ENCODE data around the gene PPP2R5A.
"Not testable (repeated sequence)": the region's sequence is repeated elsewhere in the genome, so short reads cannot be mapped to it uniquely, and the experiment has no call there.

PPP2R5A gene

DNA sequence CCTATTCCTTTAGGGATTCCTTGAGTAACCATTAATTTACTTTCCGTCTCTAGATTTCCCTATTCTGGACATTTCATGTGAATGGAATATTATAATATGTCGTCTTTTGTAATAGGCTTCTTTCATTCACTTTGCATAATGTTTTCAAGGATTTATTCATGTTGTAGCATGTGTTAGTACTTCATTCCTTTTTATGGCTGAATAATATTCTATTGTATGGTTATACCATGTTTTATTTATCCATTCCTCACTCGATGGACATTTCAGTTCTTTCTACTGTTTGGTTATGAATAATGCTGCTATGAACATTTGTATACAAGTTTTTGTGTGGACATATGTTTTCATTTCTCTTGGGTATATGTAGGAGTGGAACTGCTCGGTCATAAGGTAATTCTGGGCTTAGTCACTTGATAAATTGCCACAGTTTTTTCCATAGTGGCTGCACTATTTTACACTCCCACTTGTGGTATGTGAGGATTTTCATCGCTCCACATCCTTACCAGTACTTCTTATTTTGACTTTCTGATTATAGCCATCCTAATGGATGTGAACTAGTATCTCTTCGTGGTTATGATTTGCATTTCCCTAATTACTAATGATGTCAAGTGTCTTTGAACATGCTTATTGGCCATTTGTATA, 17.7 kb downstream of the PPP2R5A start:
- peaks cover 83% of the 10 kb centered on the region for H3K79me2 ChIP-seq (ENCODE audit: insufficient read depth, low read length)
- no peaks in the 10 kb centered on the region for H3K9me2 ChIP-seq (replicated peaks; ENCODE audit: low read depth, low read length)
- H3K27me3 ChIP-seq (ENCODE audit: insufficient read depth, low read length, poor library complexity, severe bottlenecking), result no peaks in the 10 kb centered on the region
- H3K36me3 ChIP-seq (ENCODE audit: insufficient read depth, low read length), result peaks cover 4% of the 10 kb centered on the region; the same call in 1 of the 2 replicates
- no peak overlapping the region for H3K9ac ChIP-seq (ENCODE audit: low read depth, low read length, poor library complexity, severe bottlenecking)
- TF ChIP-seq, protein P1, sequence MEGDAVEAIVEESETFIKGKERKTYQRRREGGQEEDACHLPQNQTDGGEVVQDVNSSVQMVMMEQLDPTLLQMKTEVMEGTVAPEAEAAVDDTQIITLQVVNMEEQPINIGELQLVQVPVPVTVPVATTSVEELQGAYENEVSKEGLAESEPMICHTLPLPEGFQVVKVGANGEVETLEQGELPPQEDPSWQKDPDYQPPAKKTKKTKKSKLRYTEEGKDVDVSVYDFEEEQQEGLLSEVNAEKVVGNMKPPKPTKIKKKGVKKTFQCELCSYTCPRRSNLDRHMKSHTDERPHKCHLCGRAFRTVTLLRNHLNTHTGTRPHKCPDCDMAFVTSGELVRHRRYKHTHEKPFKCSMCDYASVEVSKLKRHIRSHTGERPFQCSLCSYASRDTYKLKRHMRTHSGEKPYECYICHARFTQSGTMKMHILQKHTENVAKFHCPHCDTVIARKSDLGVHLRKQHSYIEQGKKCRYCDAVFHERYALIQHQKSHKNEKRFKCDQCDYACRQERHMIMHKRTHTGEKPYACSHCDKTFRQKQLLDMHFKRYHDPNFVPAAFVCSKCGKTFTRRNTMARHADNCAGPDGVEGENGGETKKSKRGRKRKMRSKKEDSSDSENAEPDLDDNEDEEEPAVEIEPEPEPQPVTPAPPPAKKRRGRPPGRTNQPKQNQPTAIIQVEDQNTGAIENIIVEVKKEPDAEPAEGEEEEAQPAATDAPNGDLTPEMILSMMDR (conservative IDR thresholded peaks at IDR 0.05; ENCODE audit: low read length), result no peak
- H3K9me3 ChIP-seq (ENCODE audit: insufficient read depth, low read depth, low read length), result no peaks in the 10 kb centered on the region
- no peaks in the 10 kb centered on the region for H3F3A ChIP-seq (ENCODE audit: low read depth)
- no peak overlapping the region for H2AFZ ChIP-seq (ENCODE audit: low read length)
- peaks cover 48% of the 10 kb centered on the region for H4K20me1 ChIP-seq (ENCODE audit: insufficient read depth, low read length, poor library complexity, severe bottlenecking)
- H3K4me2 ChIP-seq (ENCODE audit: low read depth, low read length, poor library complexity, severe bottlenecking), result no peak overlapping the region
- peaks cover 5% of the 10 kb centered on the region for H3K4me1 ChIP-seq (ENCODE audit: insufficient read depth, low read length, poor library complexity, severe bottlenecking)
- no peak overlapping the region for H3K4me3 ChIP-seq (ENCODE audit: low read length, poor library complexity, severe bottlenecking)

DNA sequence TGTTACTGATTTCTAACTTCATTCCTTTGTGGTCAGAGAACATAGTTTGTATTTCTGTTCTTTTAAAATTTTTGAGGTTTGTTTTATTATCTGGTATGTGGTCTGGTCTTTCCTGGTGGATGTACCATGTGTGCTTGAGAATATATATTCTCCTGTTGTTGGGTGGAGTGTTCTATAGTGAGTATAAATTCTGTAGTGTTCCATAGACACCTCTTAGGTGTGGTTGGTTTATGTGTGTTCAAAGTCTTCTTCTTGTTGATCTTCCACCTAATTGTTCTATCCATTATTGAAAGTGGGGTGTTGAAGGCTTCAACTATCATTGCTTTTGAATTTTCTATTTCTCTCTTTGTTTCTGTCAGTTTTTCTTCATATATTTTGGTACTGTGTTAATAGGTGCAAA, 20.1 kb downstream of the PPP2R5A start:
- Histone ChIP-seq H3K9me3 (ENCODE audit: insufficient read depth, low read depth, low read length) (no peaks in the 10 kb centered on the region), H3K4me2 (ENCODE audit: low read depth, low read length, poor library complexity, severe bottlenecking) (no peak overlapping the region), H3K36me3 (ENCODE audit: insufficient read depth, low read length) (peaks cover 24% of the 10 kb centered on the region; the same call in 1 of the 2 replicates), H3K9ac (ENCODE audit: low read depth, low read length, poor library complexity, severe bottlenecking) (no peak overlapping the region), H3F3A (ENCODE audit: low read depth) (no peaks in the 10 kb centered on the region), H3K27me3 (ENCODE audit: insufficient read depth, low read length, poor library complexity, severe bottlenecking) (no peaks in the 10 kb centered on the region), H4K20me1 (ENCODE audit: insufficient read depth, low read length, poor library complexity, severe bottlenecking) (peaks cover 49% of the 10 kb centered on the region), H3K4me3 (ENCODE audit: low read length, poor library complexity, severe bottlenecking) (no peak overlapping the region), H3K4me1 (ENCODE audit: insufficient read depth, low read length, poor library complexity, severe bottlenecking) (peaks cover 5% of the 10 kb centered on the region), H3K9me2 (replicated peaks; ENCODE audit: low read depth, low read length) (no peaks in the 10 kb centered on the region), H3K79me2 (ENCODE audit: insufficient read depth, low read length) (peaks cover 95% of the 10 kb centered on the region), H2AFZ (ENCODE audit: low read length) (no peak overlapping the region)
- TF ChIP-seq, protein P1 (conservative IDR thresholded peaks at IDR 0.05; ENCODE audit: low read length), result no peak
- no peak for TF ChIP-seq EZH2phosphoT487 (IDR thresholded peaks at IDR 0.05; ENCODE audit: borderline replicate concordance)

DNA sequence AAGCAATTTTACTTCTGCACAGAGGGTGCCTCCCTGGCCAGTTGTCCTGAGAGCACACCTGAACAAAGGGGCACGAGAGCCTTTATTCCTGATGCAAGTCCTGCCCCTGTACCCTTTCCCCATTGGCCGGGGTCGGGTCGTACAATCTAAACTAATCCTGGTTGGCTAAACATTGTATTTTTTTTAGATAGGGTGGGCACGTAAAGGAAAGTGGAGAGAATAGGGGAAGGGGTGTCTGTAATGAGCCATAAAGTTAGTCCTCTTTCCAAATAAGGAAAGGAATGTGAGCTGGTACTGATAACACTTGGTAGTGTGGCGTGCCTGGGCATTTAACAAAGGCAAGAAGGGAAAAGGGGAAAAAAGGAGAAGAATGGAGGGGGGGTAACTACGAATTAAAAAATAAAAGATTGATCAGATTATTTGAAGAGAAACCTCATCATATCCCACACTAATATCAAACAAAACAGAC, 20.8 kb downstream of the PPP2R5A start:
- H3K9me3 ChIP-seq (ENCODE audit: insufficient read depth, low read depth, low read length); H3K27me3 ChIP-seq (ENCODE audit: insufficient read depth, low read length, poor library complexity, severe bottlenecking); H3K4me2 ChIP-seq (ENCODE audit: low read depth, low read length, poor library complexity, severe bottlenecking); H3K9me2 ChIP-seq (replicated peaks; ENCODE audit: low read depth, low read length); H2AFZ ChIP-seq (ENCODE audit: low read length); H3K4me1 ChIP-seq (ENCODE audit: insufficient read depth, low read length, poor library complexity, severe bottlenecking); H3F3A ChIP-seq (ENCODE audit: low read depth); H3K4me3 ChIP-seq (ENCODE audit: low read length, poor library complexity, severe bottlenecking); H3K9ac ChIP-seq (ENCODE audit: low read depth, low read length, poor library complexity, severe bottlenecking): not testable (repeated sequence)
- H4K20me1 ChIP-seq (ENCODE audit: insufficient read depth, low read length, poor library complexity, severe bottlenecking), result peaks cover 49% of the 10 kb centered on the region
- peaks cover 95% of the 10 kb centered on the region for H3K79me2 ChIP-seq (ENCODE audit: insufficient read depth, low read length)
- peaks cover 28% of the 10 kb centered on the region; the same call in 1 of the 2 replicates for H3K36me3 ChIP-seq (ENCODE audit: insufficient read depth, low read length)

GRCh38 chr1:212309967-212310366, 24.8 kb downstream of the PPP2R5A start:
- no peak overlapping the region for H2AFZ ChIP-seq (ENCODE audit: low read length)
- H3K4me2 ChIP-seq (ENCODE audit: low read depth, low read length, poor library complexity, severe bottlenecking), result no peak overlapping the region

More at GRCh38 chr1:212309967-212310366, 24.8 kb downstream of the PPP2R5A start:
- TF ChIP-seq EZH2phosphoT487 (IDR thresholded peaks at IDR 0.05; ENCODE audit: borderline replicate concordance), result no peak
- TF ChIP-seq, protein P1 (conservative IDR thresholded peaks at IDR 0.05; ENCODE audit: low read length), result no peak
- Histone ChIP-seq H3K27me3 (ENCODE audit: insufficient read depth, low read length, poor library complexity, severe bottlenecking) (no peaks in the 10 kb centered on the region), H3K4me1 (ENCODE audit: insufficient read depth, low read length, poor library complexity, severe bottlenecking) (peaks cover 5% of the 10 kb centered on the region), H3K9me3 (ENCODE audit: insufficient read depth, low read depth, low read length) (no peaks in the 10 kb centered on the region), H3F3A (ENCODE audit: low read depth) (no peaks in the 10 kb centered on the region), H3K9me2 (replicated peaks; ENCODE audit: low read depth, low read length) (no peaks in the 10 kb centered on the region), H3K79me2 (ENCODE audit: insufficient read depth, low read length) (peaks cover 89% of the 10 kb centered on the region), H3K36me3 (ENCODE audit: insufficient read depth, low read length) (peaks cover 34% of the 10 kb centered on the region; the same call in 1 of the 2 replicates), H3K4me3 (ENCODE audit: low read length, poor library complexity, severe bottlenecking) (no peak overlapping the region), H3K9ac (ENCODE audit: low read depth, low read length, poor library complexity, severe bottlenecking) (no peak overlapping the region), H4K20me1 (ENCODE audit: insufficient read depth, low read length, poor library complexity, severe bottlenecking) (peaks cover 41% of the 10 kb centered on the region)
